Mucosa of stomach (tissue), 1 donor: ENCODE measurements around the gene CTNNB1.

Source experiments
- H3K27me3 ChIP-seq: one replicate; pipeline ENCODE4 v1.7.0; 2013; ENCODE audit warnings: mild to moderate bottlenecking, low read length; ENCODE audit not compliant: control insufficient read depth, insufficient read depth
- H3K36me3 ChIP-seq: one replicate; pipeline ENCODE4 v1.7.0; 2013; ENCODE audit warnings: low read length; ENCODE audit not compliant: control insufficient read depth, insufficient read depth
- H3K4me1 ChIP-seq: one replicate; pipeline ENCODE4 v1.7.0; 2013; ENCODE audit warnings: mild to moderate bottlenecking, low read length; ENCODE audit not compliant: control insufficient read depth, insufficient read depth
- H3K4me3 ChIP-seq: one replicate; pipeline ENCODE4 v1.7.0; 2013; ENCODE audit warnings: low read length
- H3K9ac ChIP-seq: one replicate; pipeline ENCODE4 v1.7.0; 2013; ENCODE audit warnings: mild to moderate bottlenecking, low read length, moderate library complexity
- H3K9me3 ChIP-seq: one replicate; pipeline ENCODE4 v1.7.0; 2013; ENCODE audit warnings: mild to moderate bottlenecking, low read length, moderate library complexity; ENCODE audit not compliant: control insufficient read depth
- donor health status: Pancreatic carcinoma.

Gene CTNNB1

DNA sequence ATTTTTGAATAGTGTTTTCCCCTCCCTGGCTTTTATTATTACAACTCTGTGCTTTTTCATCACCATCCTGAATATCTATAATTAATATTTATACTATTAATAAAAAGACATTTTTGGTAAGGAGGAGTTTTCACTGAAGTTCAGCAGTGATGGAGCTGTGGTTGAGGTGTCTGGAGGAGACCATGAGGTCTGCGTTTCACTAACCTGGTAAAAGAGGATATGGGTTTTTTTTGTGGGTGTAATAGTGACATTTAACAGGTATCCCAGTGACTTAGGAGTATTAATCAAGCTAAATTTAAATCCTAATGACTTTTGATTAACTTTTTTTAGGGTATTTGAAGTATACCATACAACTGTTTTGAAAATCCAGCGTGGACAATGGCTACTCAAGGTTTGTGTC lies 24.4 kb downstream of the CTNNB1 start:
- H3K4me1 ChIP-seq = peaks cover 16% of the 10 kb centered on the region
- peaks cover 12% of the 10 kb centered on the region for H3K36me3 ChIP-seq
- no peaks in the 10 kb centered on the region for H3K9me3 ChIP-seq
- no peak overlapping the region for H3K9ac ChIP-seq
- H3K27me3 ChIP-seq = no peaks in the 10 kb centered on the region
- H3K4me3 ChIP-seq = no peak overlapping the region

- H3K9me3 ChIP-seq = no peaks in the 10 kb centered on the region
Observed at GRCh38 chr3:41224120-41224806, 25.0 kb downstream of the CTNNB1 start.

GRCh38 chr3:41234823-41235721 lies 35.8 kb downstream of the CTNNB1 start:
- H3K36me3 ChIP-seq = peaks cover 14% of the 10 kb centered on the region
- H3K4me3 ChIP-seq = no peak overlapping the region
- no peaks in the 10 kb centered on the region for H3K9me3 ChIP-seq
- no peaks in the 10 kb centered on the region for H3K4me1 ChIP-seq
- H3K9ac ChIP-seq = no peak overlapping the region
- no peaks in the 10 kb centered on the region for H3K27me3 ChIP-seq

More at GRCh38 chr3:41224120-41224806, 25.0 kb downstream of the CTNNB1 start:
- H3K9ac ChIP-seq = no peak overlapping the region
- no peak overlapping the region for H3K4me3 ChIP-seq
- H3K4me1 ChIP-seq = peaks cover 16% of the 10 kb centered on the region
- H3K36me3 ChIP-seq = peaks cover 12% of the 10 kb centered on the region
- no peaks in the 10 kb centered on the region for H3K27me3 ChIP-seq

GRCh38 chr3:41236228-41236627 lies 36.9 kb downstream of the CTNNB1 start:
- H3K4me1 ChIP-seq = no peaks in the 10 kb centered on the region
- H3K27me3 ChIP-seq = no peaks in the 10 kb centered on the region
- no peak overlapping the region for H3K9ac ChIP-seq
- H3K9me3 ChIP-seq = no peaks in the 10 kb centered on the region
- H3K4me3 ChIP-seq = no peak overlapping the region
- H3K36me3 ChIP-seq = peaks cover 14% of the 10 kb centered on the region

DNA sequence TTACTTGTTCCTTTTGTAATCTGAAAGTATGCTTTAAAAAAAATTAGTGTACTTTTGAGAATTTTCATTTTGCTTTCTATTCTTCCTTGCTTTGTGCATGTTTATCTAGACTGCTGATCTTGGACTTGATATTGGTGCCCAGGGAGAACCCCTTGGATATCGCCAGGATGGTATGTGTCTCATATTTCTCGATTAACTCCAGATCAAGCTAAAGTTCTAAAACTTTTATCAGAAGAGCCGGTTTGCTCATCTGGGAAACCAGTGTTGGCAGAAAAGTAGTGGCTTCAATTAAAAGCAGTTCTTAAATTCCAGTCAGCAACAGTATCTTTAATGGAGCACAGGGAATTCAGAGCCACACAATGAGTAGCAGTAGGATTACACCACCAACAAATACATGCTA lies 38.6 kb downstream of the CTNNB1 start:
- H3K9me3 ChIP-seq = no peaks in the 10 kb centered on the region
- no peaks in the 10 kb centered on the region for H3K27me3 ChIP-seq
- peaks cover 14% of the 10 kb centered on the region for H3K36me3 ChIP-seq

GRCh38 chr3:41239587-41239986 lies 40.3 kb downstream of the CTNNB1 start:
- H3K36me3 ChIP-seq = peaks cover 4% of the 10 kb centered on the region
- no peak overlapping the region for H3K9ac ChIP-seq
- no peaks in the 10 kb centered on the region for H3K27me3 ChIP-seq
- no peak overlapping the region for H3K4me3 ChIP-seq
- no peaks in the 10 kb centered on the region for H3K9me3 ChIP-seq
- H3K4me1 ChIP-seq = no peaks in the 10 kb centered on the region

More for the DNA sequence above, 38.6 kb downstream of the CTNNB1 start:
- no peak overlapping the region for H3K4me3 ChIP-seq
- H3K4me1 ChIP-seq = no peaks in the 10 kb centered on the region
- no peak overlapping the region for H3K9ac ChIP-seq

DNA sequence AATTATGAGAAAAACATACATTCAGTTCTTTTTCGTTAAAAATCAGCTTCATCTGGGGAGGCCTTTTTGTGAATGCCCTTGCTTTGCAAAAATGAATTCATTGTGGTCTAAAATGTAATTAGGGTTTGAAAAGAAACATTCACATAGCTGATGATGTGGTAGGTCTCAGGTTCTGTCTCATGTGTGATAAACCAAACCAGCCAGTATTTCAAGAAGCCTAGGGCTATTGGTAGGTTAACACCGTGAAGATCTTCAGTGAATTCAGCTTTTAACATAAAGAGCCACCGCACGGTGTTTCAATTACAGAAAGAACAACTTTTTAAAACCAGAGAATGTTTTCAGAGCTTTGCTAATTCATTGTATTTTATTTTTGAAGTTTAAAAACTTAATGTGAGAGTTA lies 41.9 kb downstream of the CTNNB1 start:
- Histone ChIP-seq H3K27me3 (no peaks in the 10 kb centered on the region), H3K4me3 (no peak overlapping the region), H3K9ac (no peak overlapping the region), H3K4me1 (no peaks in the 10 kb centered on the region), H3K36me3 (peaks cover 4% of the 10 kb centered on the region), H3K9me3 (no peaks in the 10 kb centered on the region)

- H3K4me1 ChIP-seq = no peaks in the 10 kb centered on the region
- H3K9ac ChIP-seq = no peak overlapping the region
- H3K27me3 ChIP-seq = no peaks in the 10 kb centered on the region
- peaks cover 4% of the 10 kb centered on the region for H3K36me3 ChIP-seq
- H3K4me3 ChIP-seq = no peak overlapping the region
- no peaks in the 10 kb centered on the region for H3K9me3 ChIP-seq
Observed at GRCh38 chr3:41241800-41242571, 42.7 kb downstream of the CTNNB1 start.

- H3K27me3 ChIP-seq = no peaks in the 10 kb centered on the region
- H3K4me1 ChIP-seq = no peaks in the 10 kb centered on the region
- no peak overlapping the region for H3K4me3 ChIP-seq
- H3K36me3 ChIP-seq = peaks cover 4% of the 10 kb centered on the region
- H3K9me3 ChIP-seq = no peaks in the 10 kb centered on the region
- H3K9ac ChIP-seq = no peak overlapping the region
Observed at GRCh38 chr3:41243183-41243582, 43.9 kb downstream of the CTNNB1 start.

GRCh38 chr3:41244620-41245336 lies 45.5 kb downstream of the CTNNB1 start:
- Histone ChIP-seq H3K36me3 (no peaks in the 10 kb centered on the region), H3K4me1 (no peaks in the 10 kb centered on the region), H3K9me3 (no peaks in the 10 kb centered on the region), H3K9ac (no peak overlapping the region), H3K27me3 (no peaks in the 10 kb centered on the region), H3K4me3 (no peak overlapping the region)
